MCF 10A (cell line): ENCODE data around the gene DNER. TPM values are rescaled to one million over a fixed set of nuclear protein-coding genes. Genes with fewer than 3 reads are reported as not detected.
"Not testable (repeated sequence)": the region's sequence is repeated elsewhere in the genome, so short reads cannot be mapped to it uniquely, and the experiment has no call there.

Source experiments
- Bru-seq: library from RNA; stranded (reverse); fragments of 400-500 nt; gene quantifications from one replicate; lab custom pipeline; 2021; lab: Mats Ljungman, UMichigan
- BruChase-seq, 2 experiments: library from RNA; stranded (reverse); fragments of 400-500 nt; gene quantifications; one replicate each; lab custom pipeline; 2021; lab: Mats Ljungman, UMichigan
- BruUV-seq: library from RNA; stranded (reverse); fragments of 400-500 nt; replicated peaks from 2 replicates; lab custom pipeline; 2021; lab: Mats Ljungman, UMichigan
- CTCF ChIA-PET: fragments of 300-600 bp; sonication (Branson Sonifier 250); formaldehyde crosslinking; extraction: SDS; loops from one replicate; lab custom pipeline; 2021; ENCODE audit warnings: antibody characterized with exemption, inconsistent platforms; lab: Yijun Ruan, JAX
- POLR2A ChIA-PET: fragments of 300-600, 350-650 bp; sonication (Branson Sonifier 250); formaldehyde crosslinking; extraction: SDS; loops from one replicate; lab custom pipeline; 2020; ENCODE audit warnings: antibody characterized with exemption, inconsistent platforms; lab: Yijun Ruan, JAX
- DNase-seq: peaks from one replicate; pipeline ENCODE4 v3.0.0-alpha.2; 2018; ENCODE audit not compliant: unreplicated experiment
- H3K27ac Mint-ChIP-seq: one replicate; pipeline ENCODE4 v1.8.0; 2022; ENCODE audit warnings: mild to moderate bottlenecking, low read depth, mixed read lengths; ENCODE audit not compliant: unreplicated experiment
- H3K27me3 Mint-ChIP-seq: one replicate; pipeline ENCODE4 v1.8.0; 2022; ENCODE audit warnings: mixed read lengths; ENCODE audit not compliant: insufficient read depth, unreplicated experiment
- H3K36me3 Mint-ChIP-seq: one replicate; pipeline ENCODE4 v1.8.0; 2022; ENCODE audit warnings: mild to moderate bottlenecking, moderate library complexity, mixed read lengths; ENCODE audit not compliant: insufficient read depth, unreplicated experiment
- H3K4me1 Mint-ChIP-seq: one replicate; pipeline ENCODE4 v1.8.0; 2022; ENCODE audit warnings: mixed read lengths; ENCODE audit not compliant: insufficient read depth, unreplicated experiment
- H3K4me3 Mint-ChIP-seq: one replicate; pipeline ENCODE4 v1.8.0; 2022; ENCODE audit warnings: mild to moderate bottlenecking, moderate library complexity, mixed read lengths; ENCODE audit not compliant: unreplicated experiment
- H3K9me3 Mint-ChIP-seq: one replicate; pipeline ENCODE4 v1.8.0; 2022; ENCODE audit warnings: mixed read lengths; ENCODE audit not compliant: unreplicated experiment
- CTCF ChIP-seq: fragments of 200-600 bp; IDR thresholded peaks from one replicate; pipeline ENCODE4 v1.8.0; 2022; ENCODE audit warnings: antibody characterized with exemption, mild to moderate bottlenecking; ENCODE audit not compliant: unreplicated experiment
- intact Hi-C: fragments of 100-400 bp; cut with micrococcal nuclease; formaldehyde crosslinking; loops from 2 replicates; pipeline ENCODE4 v1.14.1; 2022
- long read RNA-seq: library from polyadenylated mRNA; stranded (forward); transcript quantifications from one replicate; pipeline ENCODE4 v2.0.0, GENCODE V29; 2022
- total RNA-seq: library from RNA; stranded (reverse); gene quantifications from 2 replicates; pipeline ENCODE4 v1.2.3, GENCODE V29; 2022

Gene DNER
- total RNA-seq (49.2 and 62.6 TPM in 2 replicates), Bru-seq, nascent RNA (percentile 88 among the genes with signal in this experiment), BruChase-seq, experiment 1, labeled RNA remaining after a 6-hour chase (percentile 67 among the genes with signal in this experiment), BruChase-seq, experiment 2, labeled RNA remaining after a 2-hour chase (percentile 65 among the genes with signal in this experiment)
- long read RNA-seq, transcript DNER-201 (13 exons, 3,260 nt), result major isoform, 16 of 147 reads
- long read RNA-seq, partial matches to known transcripts, result 36 of 147 reads
- long read RNA-seq, other reads (novel, unspliced or antisense), result 94 of 147 reads

GRCh38 chr2:229714080-229714735 lies at the start of gene DNER:
DNER (minus strand) TSS chr2:229714555; CDS start chr2:229714423, 132 bp downstream.
- peak within 1 kb of the TSS; percentile 70 for H3K4me3 Mint-ChIP-seq
- no peak within 1 kb of the TSS for H3K27ac Mint-ChIP-seq
- no peaks in the 10 kb centered on the region for H3K36me3 Mint-ChIP-seq
- ChIA-PET CTCF (interaction anchor here (1.1 to 1.2 kb wide), 2 partner anchors 121 to 132 kb away, joined by 3 read pairs; no protein-coding TSS in a partner anchor), POLR2A (interaction anchor here (0.8 to 1.2 kb wide), 2 partner anchors 127 to 281 kb away, joined by 3 read pairs; no protein-coding TSS in a partner anchor)
- BruUV-seq, result no TSS peak
- H3K9me3 Mint-ChIP-seq, result no peaks in the 10 kb centered on the region
- peak; percentile 31 for DNase-seq
- TF ChIP-seq CTCF, result no peak
- intact Hi-C loops, result no loop called here
- H3K4me1 Mint-ChIP-seq, result peaks cover 10% of the 10 kb centered on the region
- H3K27me3 Mint-ChIP-seq, result peaks cover 59% of the 10 kb centered on the region

GRCh38 chr2:229761663-229762062 lies 47.3 kb upstream of the DNER start:
- peaks cover 59% of the 10 kb centered on the region for H3K36me3 Mint-ChIP-seq
- no peak for DNase-seq
- no peak overlapping the region for H3K4me3 Mint-ChIP-seq
- BruUV-seq, result no TSS peak
- H3K27me3 Mint-ChIP-seq, result no peaks in the 10 kb centered on the region
- no peak for TF ChIP-seq CTCF
- intact Hi-C loops, result no loop called here
- POLR2A ChIA-PET, result interaction anchor here (1.3 kb wide), 1 partner anchor 18 kb away, joined by 4 read pairs; no protein-coding TSS in a partner anchor
- no peaks in the 10 kb centered on the region for H3K9me3 Mint-ChIP-seq
- H3K4me1 Mint-ChIP-seq, result no peaks in the 10 kb centered on the region
- CTCF ChIA-PET, result interaction anchor here (0.6 to 4.1 kb wide), 2 partner anchors 19 to 201 kb away, joined by 4 to 26 read pairs; no protein-coding TSS in a partner anchor
- H3K27ac Mint-ChIP-seq, result no peak overlapping the region

- H3K36me3 Mint-ChIP-seq, result peaks cover 20% of the 10 kb centered on the region
- H3K4me1 Mint-ChIP-seq, CTCF ChIA-PET, DNase-seq, H3K27me3 Mint-ChIP-seq, H3K27ac Mint-ChIP-seq, H3K9me3 Mint-ChIP-seq, intact Hi-C loops, H3K4me3 Mint-ChIP-seq, BruUV-seq: not testable (repeated sequence)
- POLR2A ChIA-PET, result interaction anchor here (0.6 kb wide), 1 partner anchor 121 kb away, joined by 4 read pairs; no protein-coding TSS in a partner anchor
Measured at GRCh38 chr2:229757462-229757861, 43.1 kb upstream of the DNER start.

- no peaks in the 10 kb centered on the region for H3K36me3 Mint-ChIP-seq
- H3K27ac Mint-ChIP-seq, result no peak overlapping the region
- H3K4me3 Mint-ChIP-seq, result no peak overlapping the region
- no peaks in the 10 kb centered on the region for H3K4me1 Mint-ChIP-seq
- no peak for TF ChIP-seq CTCF
- no peaks in the 10 kb centered on the region for H3K9me3 Mint-ChIP-seq
- no TSS peak for BruUV-seq
- peak; percentile 21 for DNase-seq
- CTCF ChIA-PET, result interaction anchor here (0.7 kb wide), 4 partner anchors 18 to 620 kb away, joined by 3 to 6 read pairs (median 4); no protein-coding TSS in a partner anchor
- no peaks in the 10 kb centered on the region for H3K27me3 Mint-ChIP-seq
- intact Hi-C loops, result no loop called here
- POLR2A ChIA-PET, result interaction anchor here (0.5 to 1.2 kb wide), 2 partner anchors 12 to 78 kb away, joined by 3 to 4 read pairs; no protein-coding TSS in a partner anchor
Measured at GRCh38 chr2:229752970-229753729, 38.8 kb upstream of the DNER start.
